Measurements from ENCODE around the gene EXOC3L1.
A peak's percentile ranks its signal among the peaks of the same experiment; 100 is the strongest.

EXOC3L1 gene

GRCh38 chr16:67162506-67163163 is 27.3 kb downstream of the EXOC3L1 start:
- DNase-seq: no peak

DNA sequence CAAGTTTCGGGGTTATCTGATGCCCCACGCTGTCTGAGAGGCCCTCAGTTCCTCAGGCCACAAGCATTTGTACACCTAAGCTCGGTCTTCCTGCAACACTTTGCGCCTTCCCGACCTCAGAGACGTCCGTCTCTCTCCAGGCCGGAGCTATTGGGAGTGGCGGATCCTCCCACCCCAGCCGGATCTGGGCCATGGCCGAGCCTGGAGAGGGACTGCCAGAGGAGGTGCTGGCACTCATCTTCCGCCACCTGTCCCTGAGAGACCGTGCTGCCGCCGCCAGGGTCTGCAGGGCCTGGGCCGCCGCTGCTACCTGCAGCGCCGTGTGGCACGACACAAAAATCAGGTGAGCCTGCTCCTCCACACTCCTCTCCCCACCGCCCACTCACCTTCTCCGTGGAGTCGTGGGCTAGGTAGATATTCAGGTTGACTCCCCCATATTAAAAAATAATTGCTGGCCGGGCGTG is 28.3 kb downstream of the EXOC3L1 start:
- peak; percentile 22 for DNase-seq

- DNase-seq: peak; percentile 16
Observed at GRCh38 chr16:67158637-67159600, 31.0 kb downstream of the EXOC3L1 start.

DNA sequence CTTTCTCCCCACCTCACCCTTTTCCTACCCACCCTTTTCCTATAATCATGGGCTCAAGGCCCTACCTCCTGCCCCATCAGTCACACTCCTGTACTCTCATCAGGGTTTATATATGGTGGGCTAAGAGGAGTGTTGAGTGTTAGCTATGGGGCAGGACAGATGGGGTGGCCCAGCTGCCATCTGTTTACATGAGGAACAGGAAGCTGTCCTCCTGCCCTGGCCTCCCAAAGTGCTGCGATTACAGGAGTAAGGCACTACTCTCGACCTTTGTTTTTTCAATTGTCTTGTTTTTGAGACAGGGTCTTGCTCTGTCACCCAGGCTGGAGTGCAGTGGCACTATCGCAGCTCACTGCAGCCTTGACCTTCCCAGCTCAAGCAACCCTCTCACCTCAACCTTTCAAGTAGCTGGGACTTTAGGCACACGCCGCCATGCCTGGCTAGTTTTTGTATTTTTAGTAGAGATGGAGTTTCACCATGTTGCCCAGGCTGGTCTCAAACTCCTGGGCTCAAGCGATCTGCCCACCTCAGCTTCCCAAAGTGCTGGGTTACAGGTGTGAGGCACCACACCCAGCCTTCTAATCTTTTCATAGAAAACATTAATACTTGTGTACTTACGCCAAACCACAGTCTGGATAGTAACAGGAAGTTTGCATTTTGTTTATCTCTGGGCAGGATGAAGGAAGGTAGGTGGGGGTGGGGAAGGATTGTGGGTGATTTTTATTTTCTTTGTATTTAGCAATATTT is 31.9 kb downstream of the EXOC3L1 start:
- DNase-seq: no peak

DNA sequence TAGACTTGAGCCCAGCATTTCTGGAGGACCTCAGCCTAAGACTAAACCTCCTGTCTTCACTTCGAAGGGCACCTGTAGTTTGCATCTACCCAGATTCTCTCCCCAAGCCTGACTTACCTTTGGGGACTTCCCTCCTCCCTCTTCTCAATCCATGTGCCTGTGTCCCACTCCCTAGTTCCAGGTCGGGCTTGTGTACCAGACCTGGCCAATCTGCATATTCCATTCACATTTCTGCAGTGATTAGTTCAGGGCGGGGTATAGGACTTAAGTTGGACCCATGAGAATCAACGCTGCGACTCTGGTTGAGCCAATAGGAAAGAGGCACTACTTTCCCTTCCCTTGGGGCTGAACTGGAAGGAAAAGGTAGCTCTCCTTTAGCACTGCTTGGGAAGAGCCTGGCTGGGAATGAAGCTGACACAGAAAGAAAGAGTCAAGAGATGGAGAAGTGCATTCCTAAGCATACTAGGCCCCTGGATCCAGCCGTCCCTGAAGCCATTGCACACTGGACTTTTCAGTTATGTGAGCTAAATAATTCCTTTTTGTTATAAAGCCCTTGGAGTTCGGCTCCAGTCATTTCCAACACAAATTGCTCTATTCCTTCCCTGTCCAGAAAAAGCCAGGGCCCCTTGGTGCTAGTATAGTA is 32.7 kb downstream of the EXOC3L1 start:
- no peak for DNase-seq

- no peak for DNase-seq
Observed at GRCh38 chr16:67156143-67156844, 33.6 kb downstream of the EXOC3L1 start.

DNA sequence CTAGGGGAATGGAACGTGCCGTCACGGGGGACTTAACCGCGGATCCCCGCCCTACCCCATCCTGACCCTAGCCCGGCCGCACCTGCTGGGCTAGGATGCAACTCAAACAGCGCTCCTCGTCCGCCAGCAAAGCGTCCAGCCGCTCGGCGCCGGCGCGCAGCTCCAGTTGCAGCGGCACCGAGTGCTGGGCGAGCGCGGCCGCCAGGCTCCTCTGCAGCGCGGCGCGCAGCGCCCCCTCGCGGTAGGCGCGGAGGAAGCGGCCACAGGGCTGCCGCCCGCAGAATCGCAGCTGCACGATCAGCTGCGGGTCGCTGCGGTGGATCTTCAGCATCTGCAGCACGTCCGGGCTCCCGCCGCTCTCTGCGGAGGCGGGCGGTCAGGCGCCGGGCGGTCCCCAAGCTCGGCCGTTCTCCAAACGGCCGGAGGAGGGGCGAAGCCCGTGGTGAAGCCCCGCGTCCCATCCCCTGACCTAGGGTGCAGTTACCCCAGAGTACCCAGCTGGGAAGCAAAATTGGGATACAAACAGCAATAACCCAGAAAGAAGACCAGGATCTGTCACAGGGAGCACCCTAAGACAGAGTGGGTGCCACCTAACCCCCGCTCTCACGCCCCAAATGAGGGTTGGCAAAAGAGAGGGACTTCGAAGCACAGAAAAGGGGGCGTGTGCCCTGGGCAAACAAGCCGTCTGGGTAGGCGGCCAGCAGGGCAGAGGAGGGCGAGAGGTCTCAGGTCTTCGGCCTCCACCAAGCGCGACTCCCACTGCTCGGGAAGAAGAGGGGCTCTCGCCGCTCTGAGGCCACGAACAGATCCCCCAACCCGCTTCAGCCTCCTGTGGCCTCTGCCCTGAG is 34.4 kb downstream of the EXOC3L1 start:
- peak; percentile 38 for DNase-seq

DNA sequence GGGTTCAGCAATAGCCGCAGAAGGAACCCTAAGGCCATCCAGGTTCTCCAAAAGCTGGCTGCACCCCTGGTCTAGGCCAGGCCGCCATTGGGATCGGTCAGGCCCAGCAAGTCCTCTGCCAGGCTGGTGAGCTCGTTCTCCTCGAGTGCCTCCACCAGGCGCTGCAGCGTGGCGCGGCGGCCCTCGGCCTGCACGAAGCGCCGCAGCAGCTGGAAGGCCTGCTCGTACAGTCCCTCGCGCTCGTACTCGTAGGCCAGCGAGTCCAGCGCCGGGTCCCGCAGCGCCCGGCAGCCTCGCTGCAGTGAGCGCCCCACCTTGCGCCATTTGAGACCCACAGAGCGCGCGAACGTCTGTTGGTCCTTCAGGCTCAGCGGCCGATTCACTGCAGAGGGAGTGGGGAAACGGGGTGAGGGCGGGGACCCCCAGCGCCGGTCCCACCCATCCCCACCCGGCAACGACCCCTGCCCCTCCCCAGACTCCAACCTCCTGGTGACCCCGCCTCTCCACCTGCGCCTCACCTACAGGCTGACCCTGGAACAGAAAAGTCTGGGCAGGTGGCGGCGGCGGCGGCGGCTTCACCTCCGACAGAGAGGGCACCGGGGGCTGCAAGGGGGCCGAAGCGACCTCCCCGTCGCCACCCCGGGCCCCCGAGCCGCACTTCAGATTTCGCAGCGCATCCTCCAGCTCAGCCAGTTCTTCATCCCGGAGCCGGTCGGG is 35.2 kb downstream of the EXOC3L1 start:
- no peak for DNase-seq

GRCh38 chr16:67151431-67152097 is 38.4 kb downstream of the EXOC3L1 start:
- no peak for DNase-seq

DNA sequence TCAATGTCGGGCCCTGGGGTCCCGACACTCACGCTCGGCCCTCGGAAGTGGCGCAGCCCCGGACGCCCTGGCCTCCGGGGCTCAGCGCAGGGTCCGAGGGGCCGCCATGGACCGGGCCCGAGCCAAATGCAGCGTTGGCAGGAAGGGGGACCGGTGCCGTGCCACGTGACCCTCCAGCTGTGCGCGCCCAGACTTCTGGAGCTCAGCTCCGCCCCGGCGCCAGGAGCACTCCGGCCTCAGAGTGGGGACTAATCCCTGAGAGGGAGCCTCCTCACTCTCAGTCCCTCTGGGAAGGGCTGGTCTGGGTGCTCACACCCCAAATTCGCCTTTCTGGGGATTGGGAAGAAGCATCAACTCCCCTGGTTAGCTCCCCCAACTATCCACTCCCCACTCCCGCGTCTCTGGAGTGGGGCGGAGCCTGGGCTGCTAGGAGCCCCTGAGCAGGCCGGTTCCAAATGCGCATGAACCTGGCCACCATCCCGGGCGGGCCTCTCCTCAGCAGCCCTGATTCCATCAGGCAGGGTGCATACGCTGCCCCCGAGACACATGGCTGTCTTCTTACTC is 39.0 kb downstream of the EXOC3L1 start, which contains the start of gene B3GNT9:
TSS of gene B3GNT9 (minus strand) at position 166 of the 564 bp plus-strand sequence. CDS start 513 bp downstream, outside the sequence.
- DNase-seq: peak; percentile 30

GRCh38 chr16:67150047-67150832 is 39.7 kb downstream of the EXOC3L1 start:
- peak; percentile 60 for DNase-seq

- DNase-seq: no peak
Observed at GRCh38 chr16:67149276-67150046, 40.5 kb downstream of the EXOC3L1 start.

GRCh38 chr16:67148656-67149275 is 41.2 kb downstream of the EXOC3L1 start:
- DNase-seq: no peak

DNA sequence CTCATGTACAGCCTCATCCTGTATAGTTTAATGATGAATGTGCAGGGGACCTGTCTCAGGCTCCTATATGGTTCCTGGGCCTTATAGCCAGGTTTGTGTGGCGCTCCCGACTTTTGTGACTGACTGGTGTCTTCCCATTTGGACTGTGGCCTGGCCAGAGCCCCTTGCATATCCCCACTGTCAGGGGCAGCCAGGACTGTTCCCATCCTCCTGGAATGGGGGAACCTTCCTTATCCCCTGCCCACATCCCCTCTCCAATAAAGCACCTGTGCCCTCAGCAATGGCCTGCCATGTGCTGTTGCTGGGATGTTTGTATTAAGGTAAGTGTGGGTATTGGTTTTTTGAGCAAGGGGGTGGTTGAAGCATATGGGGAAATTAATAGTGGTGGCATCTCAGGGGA is 41.7 kb downstream of the EXOC3L1 start:
- no peak for DNase-seq

GRCh38 chr16:67147437-67148140 is 42.3 kb downstream of the EXOC3L1 start:
- DNase-seq: no peak
